ENCODE results near the gene LLGL2.

DNA sequence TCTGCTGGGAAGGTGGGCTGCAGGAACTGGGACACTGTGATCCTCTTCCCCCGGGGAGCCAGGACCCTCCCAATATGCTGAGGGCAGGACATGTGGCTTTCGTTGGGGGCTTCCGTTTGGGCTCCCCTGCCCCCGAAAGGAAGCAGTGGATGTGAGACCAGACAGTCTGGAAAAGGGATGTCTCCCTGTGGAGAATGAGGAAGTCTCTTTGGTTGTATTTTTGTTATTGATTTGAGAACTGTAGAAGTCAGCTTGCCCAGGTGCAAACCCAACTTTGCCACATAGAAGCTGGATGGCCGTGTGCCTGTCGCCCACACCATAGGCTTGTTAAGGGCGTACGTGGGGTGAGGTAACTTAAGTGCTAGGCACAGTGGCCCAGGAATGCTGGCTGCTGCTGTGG, 18.8 kb downstream of the LLGL2 start:
- TF ChIP-seq, protein P1, sequence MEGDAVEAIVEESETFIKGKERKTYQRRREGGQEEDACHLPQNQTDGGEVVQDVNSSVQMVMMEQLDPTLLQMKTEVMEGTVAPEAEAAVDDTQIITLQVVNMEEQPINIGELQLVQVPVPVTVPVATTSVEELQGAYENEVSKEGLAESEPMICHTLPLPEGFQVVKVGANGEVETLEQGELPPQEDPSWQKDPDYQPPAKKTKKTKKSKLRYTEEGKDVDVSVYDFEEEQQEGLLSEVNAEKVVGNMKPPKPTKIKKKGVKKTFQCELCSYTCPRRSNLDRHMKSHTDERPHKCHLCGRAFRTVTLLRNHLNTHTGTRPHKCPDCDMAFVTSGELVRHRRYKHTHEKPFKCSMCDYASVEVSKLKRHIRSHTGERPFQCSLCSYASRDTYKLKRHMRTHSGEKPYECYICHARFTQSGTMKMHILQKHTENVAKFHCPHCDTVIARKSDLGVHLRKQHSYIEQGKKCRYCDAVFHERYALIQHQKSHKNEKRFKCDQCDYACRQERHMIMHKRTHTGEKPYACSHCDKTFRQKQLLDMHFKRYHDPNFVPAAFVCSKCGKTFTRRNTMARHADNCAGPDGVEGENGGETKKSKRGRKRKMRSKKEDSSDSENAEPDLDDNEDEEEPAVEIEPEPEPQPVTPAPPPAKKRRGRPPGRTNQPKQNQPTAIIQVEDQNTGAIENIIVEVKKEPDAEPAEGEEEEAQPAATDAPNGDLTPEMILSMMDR (IDR thresholded peaks at IDR 0.05), result no peak
- no peak for TF ChIP-seq POLR2A (IDR thresholded peaks at IDR 0.05)

Data from vagina (tissue), 2 donors.